ENCODE data around the gene SPEF2. TPM values are rescaled to one million over a fixed set of nuclear protein-coding genes. Genes with fewer than 3 reads are reported as not detected.

SPEF2 gene, protein sequence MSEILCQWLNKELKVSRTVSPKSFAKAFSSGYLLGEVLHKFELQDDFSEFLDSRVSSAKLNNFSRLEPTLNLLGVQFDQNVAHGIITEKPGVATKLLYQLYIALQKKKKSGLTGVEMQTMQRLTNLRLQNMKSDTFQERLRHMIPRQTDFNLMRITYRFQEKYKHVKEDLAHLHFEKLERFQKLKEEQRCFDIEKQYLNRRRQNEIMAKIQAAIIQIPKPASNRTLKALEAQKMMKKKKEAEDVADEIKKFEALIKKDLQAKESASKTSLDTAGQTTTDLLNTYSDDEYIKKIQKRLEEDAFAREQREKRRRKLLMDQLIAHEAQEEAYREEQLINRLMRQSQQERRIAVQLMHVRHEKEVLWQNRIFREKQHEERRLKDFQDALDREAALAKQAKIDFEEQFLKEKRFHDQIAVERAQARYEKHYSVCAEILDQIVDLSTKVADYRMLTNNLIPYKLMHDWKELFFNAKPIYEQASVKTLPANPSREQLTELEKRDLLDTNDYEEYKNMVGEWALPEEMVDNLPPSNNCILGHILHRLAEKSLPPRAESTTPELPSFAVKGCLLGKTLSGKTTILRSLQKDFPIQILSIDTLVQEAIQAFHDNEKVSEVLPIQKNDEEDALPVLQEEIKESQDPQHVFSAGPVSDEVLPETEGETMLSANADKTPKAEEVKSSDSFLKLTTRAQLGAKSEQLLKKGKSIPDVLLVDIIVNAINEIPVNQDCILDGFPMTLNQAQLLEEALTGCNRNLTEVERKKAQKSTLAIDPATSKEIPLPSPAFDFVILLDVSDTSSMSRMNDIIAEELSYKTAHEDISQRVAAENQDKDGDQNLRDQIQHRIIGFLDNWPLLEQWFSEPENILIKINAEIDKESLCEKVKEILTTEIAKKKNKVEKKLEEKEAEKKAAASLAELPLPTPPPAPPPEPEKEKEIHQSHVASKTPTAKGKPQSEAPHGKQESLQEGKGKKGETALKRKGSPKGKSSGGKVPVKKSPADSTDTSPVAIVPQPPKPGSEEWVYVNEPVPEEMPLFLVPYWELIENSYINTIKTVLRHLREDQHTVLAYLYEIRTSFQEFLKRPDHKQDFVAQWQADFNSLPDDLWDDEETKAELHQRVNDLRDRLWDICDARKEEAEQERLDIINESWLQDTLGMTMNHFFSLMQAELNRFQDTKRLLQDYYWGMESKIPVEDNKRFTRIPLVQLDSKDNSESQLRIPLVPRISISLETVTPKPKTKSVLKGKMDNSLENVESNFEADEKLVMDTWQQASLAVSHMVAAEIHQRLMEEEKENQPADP (N-terminal part only)
- 1 to 10 TPM; 2.6 to 2.8 TPM for total RNA-seq
- long read RNA-seq = 0 reads

DNA sequence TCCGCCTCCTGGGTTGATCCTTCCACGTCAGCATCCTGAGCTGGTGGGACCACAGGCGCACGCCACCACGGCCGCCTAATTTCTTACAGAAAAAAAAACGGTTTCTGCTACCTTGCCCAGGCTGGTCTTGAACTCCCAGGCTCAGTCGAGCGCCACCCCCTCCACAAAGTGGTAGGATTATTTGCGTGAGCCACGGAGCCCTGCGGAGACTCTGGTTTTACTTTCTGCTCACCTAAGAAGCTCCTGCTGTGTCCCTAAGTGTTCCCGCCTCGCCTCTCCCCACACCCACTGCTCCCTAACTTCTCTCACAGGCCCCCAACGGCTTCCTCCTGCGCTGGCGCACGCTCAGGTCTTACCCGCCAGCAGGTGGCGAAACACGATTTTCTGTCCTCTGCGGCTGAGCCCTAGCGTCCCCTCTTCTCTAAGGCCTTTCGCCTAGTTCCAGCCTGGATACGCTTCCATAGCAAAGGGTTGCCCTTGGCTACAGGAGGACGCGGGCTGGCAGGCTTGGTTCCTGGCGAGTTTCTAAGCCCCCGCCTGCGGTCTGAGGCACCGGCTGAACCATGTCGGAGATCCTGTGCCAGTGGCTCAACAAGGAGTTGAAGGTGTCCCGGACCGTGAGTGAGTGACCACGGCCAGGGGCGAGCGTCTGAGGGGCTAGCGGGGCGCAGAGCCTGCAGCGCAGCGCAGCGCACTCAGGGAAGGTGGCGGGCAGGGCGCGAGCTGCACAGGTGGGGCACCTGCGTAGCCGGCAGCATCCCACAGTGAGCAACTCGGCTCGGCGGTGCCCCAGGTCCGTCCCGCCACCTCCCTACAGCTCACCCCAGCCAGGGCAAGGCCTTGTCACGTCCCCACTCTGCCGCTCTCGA lies at the start of gene SPEF2:
TSS of gene SPEF2 (plus strand) at position 429 of the 869 bp plus-strand sequence. CDS start at position 564, 135 bp downstream.
- peak; percentile 86 for DNase-seq
- intact Hi-C loops (cut with DNase I) = loop anchor here (5.0 to 10.0 kb wide), 2 partner anchors 305 to 307 kb away; no protein-coding TSS in a partner anchor
- ATAC-seq = peak; percentile 99 to 100

DNA sequence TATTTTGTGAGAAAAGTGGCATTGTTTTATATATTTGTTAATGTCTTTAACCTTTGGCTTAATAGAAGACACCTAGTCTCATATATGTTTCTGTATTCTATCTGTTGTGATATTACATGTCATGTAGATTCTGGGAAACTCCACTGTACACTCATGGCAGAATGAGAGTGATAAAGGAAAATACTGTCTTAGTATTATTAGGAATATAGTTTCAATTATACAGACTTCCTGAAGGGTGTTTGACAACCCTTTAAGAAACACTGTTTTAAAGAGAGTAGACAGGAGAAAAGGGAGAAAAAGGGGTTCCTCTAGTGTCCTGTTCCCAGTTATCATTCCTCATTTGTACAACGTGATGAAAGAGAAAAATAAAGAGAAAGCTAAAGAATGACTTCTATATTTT lies 42.1 kb upstream of the SPEF2 start:
- DNase-seq = no peak
- ATAC-seq = no peak
- intact Hi-C loops (cut with DNase I) = no loop called here

- intact Hi-C loops (cut with DNase I) = no loop called here
- DNase-seq (no peak), ATAC-seq (no peak)
These were observed 30.2 kb upstream of the SPEF2 start for GRCh38 chr5:35587419-35587818.

DNA sequence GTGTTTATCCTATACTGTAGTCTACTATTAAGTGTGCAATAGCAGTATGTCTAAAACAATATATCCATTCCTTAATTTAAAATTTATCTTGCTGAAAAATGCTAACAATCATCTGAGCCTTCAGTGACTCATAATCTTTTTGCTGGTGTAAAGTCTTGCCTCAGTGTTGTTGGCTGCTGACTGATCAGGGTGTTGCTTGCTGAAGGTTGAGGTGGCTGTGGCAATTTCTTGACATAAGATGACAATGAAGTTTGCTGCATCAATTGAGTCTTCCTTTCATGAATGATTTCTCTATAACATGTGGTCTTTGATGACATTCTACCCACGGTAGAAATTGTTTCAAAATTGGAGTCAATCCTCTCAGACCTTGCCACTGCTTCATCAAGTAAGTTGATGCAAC lies 24.3 kb upstream of the SPEF2 start:
- intact Hi-C loops (cut with DNase I) = no loop called here
- DNase-seq (no peak), ATAC-seq (no peak)

GRCh38 chr5:35598707-35599370 lies 18.8 kb upstream of the SPEF2 start:
- no peak for ATAC-seq
- intact Hi-C loops (cut with DNase I) = no loop called here
- no peak for DNase-seq

DNA sequence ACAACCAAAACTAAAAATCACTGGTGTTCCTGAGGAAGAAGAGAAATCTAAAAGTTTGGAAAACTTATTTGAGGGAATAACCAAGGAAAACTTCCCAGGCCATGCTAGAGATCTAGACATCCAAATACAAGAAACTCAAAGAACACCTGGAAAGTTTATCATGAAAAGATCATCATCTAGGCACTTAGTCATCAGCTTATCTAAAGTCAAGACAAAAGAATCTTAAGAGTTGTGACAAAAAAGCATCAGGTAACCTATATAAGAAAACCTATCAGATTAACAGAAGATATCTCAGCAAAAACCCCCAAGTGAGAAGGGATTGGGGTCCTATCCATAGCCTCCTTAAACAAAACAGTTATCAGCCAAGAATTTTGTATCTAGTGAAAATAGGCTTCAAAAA lies 17.1 kb upstream of the SPEF2 start:
- DNase-seq (no peak), ATAC-seq (no peak)
- intact Hi-C loops (cut with DNase I) = no loop called here

GRCh38 chr5:35608881-35609779 lies 8.5 kb upstream of the SPEF2 start:
- no peak for DNase-seq
- no peak for ATAC-seq
- intact Hi-C loops (cut with DNase I) = no loop called here

- DNase-seq (no peak), ATAC-seq (no peak)
- intact Hi-C loops (cut with DNase I) = loop anchor here (5.0 to 10.0 kb wide), 2 partner anchors 305 to 308 kb away; no protein-coding TSS in a partner anchor
These were observed 616 bp upstream of the SPEF2 start for GRCh38 chr5:35617060-35617434.

GRCh38 chr5:35618304-35618636 lies 607 bp downstream of the SPEF2 start:
- intact Hi-C loops (cut with DNase I) = loop anchor here (5.0 to 10.0 kb wide), 2 partner anchors 304 to 307 kb away; no protein-coding TSS in a partner anchor
- DNase-seq (no peak), ATAC-seq (peak; percentile 8 to 9)

- intact Hi-C loops (cut with DNase I) = loop anchor here (5.0 to 10.0 kb wide), 2 partner anchors 304 to 306 kb away; no protein-coding TSS in a partner anchor
- ATAC-seq = no peak
- DNase-seq = no peak
These were observed 1.1 kb downstream of the SPEF2 start for GRCh38 chr5:35618781-35619180.

DNA sequence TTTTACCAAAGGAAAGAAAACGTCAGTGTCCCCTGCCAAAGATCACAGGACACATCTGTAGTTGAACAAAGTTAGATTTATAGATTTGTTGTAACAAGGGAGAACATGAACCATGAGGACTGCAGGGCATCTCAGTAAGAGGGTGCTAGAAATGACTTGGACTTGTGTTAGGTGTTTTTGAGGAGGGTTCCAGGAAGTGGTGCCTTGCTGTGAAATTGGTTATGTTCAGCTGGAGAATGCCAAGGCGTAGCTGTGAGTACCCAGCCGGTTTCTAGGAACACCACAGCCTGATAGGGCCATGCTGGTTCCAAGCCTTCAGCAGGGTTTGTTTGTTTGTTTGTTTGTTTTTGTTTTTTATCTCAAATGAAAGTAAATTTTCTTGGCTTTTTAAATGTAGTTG lies 5.3 kb downstream of the SPEF2 start:
- no peak for ATAC-seq
- DNase-seq = no peak
- intact Hi-C loops (cut with DNase I) = no loop called here

GRCh38 chr5:35623991-35624390 lies 6.3 kb downstream of the SPEF2 start:
- no peak for ATAC-seq
- intact Hi-C loops (cut with DNase I) = no loop called here
- DNase-seq = no peak

- ATAC-seq (no peak), DNase-seq (no peak)
- intact Hi-C loops (cut with DNase I) = no loop called here
These were observed 8.4 kb downstream of the SPEF2 start for GRCh38 chr5:35626108-35626507.

DNA sequence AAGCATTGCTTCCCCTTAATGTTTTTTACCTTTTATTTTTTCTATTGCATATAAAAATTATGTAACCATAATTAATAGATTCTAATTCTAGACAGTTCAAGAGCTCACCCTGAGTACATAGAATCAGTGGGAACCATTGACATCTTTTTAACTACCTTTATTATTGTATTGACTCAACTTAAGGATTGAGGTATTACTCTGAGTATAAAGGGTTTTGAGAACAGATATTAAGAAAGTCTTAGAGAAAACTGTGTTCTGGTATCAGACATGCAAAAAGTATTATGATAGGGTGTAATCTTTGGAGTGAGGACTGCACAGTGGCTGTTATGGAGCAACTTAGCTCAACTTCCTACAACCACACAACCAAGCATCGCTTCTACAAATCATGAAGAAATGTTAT lies 8.9 kb downstream of the SPEF2 start:
- intact Hi-C loops (cut with DNase I) = no loop called here
- ATAC-seq = no peak
- no peak for DNase-seq

- ATAC-seq (no peak), DNase-seq (no peak)
- intact Hi-C loops (cut with DNase I) = no loop called here
These were observed 16.7 kb downstream of the SPEF2 start for GRCh38 chr5:35634326-35634725.

DNA sequence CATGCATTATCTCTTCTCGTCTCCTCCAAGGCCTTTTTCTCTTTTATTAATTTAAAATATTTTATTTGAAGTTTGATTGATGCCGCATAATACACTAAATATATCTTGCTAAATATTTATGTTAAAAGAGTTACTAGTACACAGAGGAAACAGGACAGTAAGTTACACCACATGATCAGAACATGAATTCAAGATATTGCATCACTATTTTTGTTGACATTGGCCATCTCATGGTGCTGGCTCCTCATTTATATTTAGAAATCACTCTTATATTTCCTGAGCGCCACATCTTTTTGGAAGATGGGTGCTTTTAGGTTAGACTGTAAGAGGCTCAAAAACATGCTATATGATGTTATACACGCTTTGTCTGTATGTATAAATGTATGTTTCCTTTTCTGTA lies 23.0 kb downstream of the SPEF2 start:
- DNase-seq = no peak
- no peak for ATAC-seq
- intact Hi-C loops (cut with DNase I) = loop anchor here in 1 of 2 donors (10.0 kb wide), 1 partner anchor 284 kb away; no protein-coding TSS in a partner anchor

- ATAC-seq (no peak), DNase-seq (no peak)
- intact Hi-C loops (cut with DNase I) = loop anchor here in 1 of 2 donors (10.0 kb wide), 1 partner anchor 280 kb away; no protein-coding TSS in a partner anchor
These were observed 26.9 kb downstream of the SPEF2 start for GRCh38 chr5:35644543-35644942.
